Measurements from ENCODE around the gene PHOX2A.
"Not testable (repeated sequence)": the region's sequence is repeated elsewhere in the genome, so short reads cannot be mapped to it uniquely, and the experiment has no call there.

The PHOX2A gene

GRCh38 chr11:72244060-72244360 lies at the start of gene PHOX2A:
TSS of gene PHOX2A (minus strand) at chr11:72244176. CDS start at chr11:72244004, 172 bp downstream.
- no peak for DNase-seq

- DNase-seq = no peak
Observed at GRCh38 chr11:72293391-72293790, 49.4 kb upstream of the PHOX2A start.

- DNase-seq = no peak
Observed at GRCh38 chr11:72292106-72292785, 48.3 kb upstream of the PHOX2A start.

- DNase-seq = not testable (repeated sequence)
Observed at GRCh38 chr11:72290741-72291140, 46.8 kb upstream of the PHOX2A start.

- DNase-seq = no peak
Observed at GRCh38 chr11:72287293-72287692, 43.3 kb upstream of the PHOX2A start.

GRCh38 chr11:72283947-72284346 lies 40.0 kb upstream of the PHOX2A start:
- DNase-seq = no peak

- no peak for DNase-seq
Observed at GRCh38 chr11:72280726-72281315, 36.8 kb upstream of the PHOX2A start.

GRCh38 chr11:72280037-72280436 lies 36.1 kb upstream of the PHOX2A start:
- no peak for DNase-seq

GRCh38 chr11:72278905-72279304 lies 34.9 kb upstream of the PHOX2A start:
- DNase-seq = no peak

- DNase-seq = no peak
Observed at GRCh38 chr11:72274435-72274834, 30.5 kb upstream of the PHOX2A start.

- no peak for DNase-seq
Observed at GRCh38 chr11:72271980-72272379, 28.0 kb upstream of the PHOX2A start.

GRCh38 chr11:72267956-72268617 lies 24.1 kb upstream of the PHOX2A start:
- no peak for DNase-seq

- DNase-seq = not testable (repeated sequence)
Observed at GRCh38 chr11:72266960-72267359, 23.0 kb upstream of the PHOX2A start.

- no peak for DNase-seq
Observed at GRCh38 chr11:72265951-72266350, 22.0 kb upstream of the PHOX2A start.

GRCh38 chr11:72263361-72263760 lies 19.4 kb upstream of the PHOX2A start:
- DNase-seq = no peak

GRCh38 chr11:72260574-72260973 lies 16.6 kb upstream of the PHOX2A start:
- no peak for DNase-seq

GRCh38 chr11:72259490-72259889 lies 15.5 kb upstream of the PHOX2A start:
- DNase-seq = no peak

- DNase-seq = no peak
Observed at GRCh38 chr11:72257570-72257969, 13.6 kb upstream of the PHOX2A start.

- DNase-seq = no peak
Observed at GRCh38 chr11:72254299-72254993, 10.5 kb upstream of the PHOX2A start.

GRCh38 chr11:72253392-72253791 lies 9.4 kb upstream of the PHOX2A start:
- DNase-seq = no peak

GRCh38 chr11:72251614-72252013 lies 7.6 kb upstream of the PHOX2A start:
- no peak for DNase-seq

- no peak for DNase-seq
Observed at GRCh38 chr11:72250661-72251464, 6.9 kb upstream of the PHOX2A start.

- DNase-seq = no peak
Observed at GRCh38 chr11:72249961-72250360, 6.0 kb upstream of the PHOX2A start.
